Mucosa of descending colon (tissue), 3 donors: ENCODE measurements around the gene ADCY9. TPM values are rescaled to one million over a fixed set of nuclear protein-coding genes. Genes with fewer than 3 reads are reported as not detected.
"Not testable (repeated sequence)": the region's sequence is repeated elsewhere in the genome, so short reads cannot be mapped to it uniquely, and the experiment has no call there.

Experiments used
- ATAC-seq: fragments of 200-7000 bp; cut with Tn5 transposase; one replicate; pipeline ENCODE4 v1.9.1; 2020; ENCODE audit warnings: mild to moderate bottlenecking, moderate library complexity
- DNase-seq, 3 donors: peaks; one replicate each; pipeline ENCODE4 v3.0.0-alpha.2; 2020
- H3K36me3 ChIP-seq: fragments of 200-600 bp; one replicate; pipeline ENCODE4 v1.8.0; 2021; ENCODE audit warnings: low read depth, mild to moderate bottlenecking
- H3K4me1 ChIP-seq: fragments of 200-600 bp; one replicate; pipeline ENCODE4 v1.8.0; 2021; ENCODE audit warnings: low read depth, mild to moderate bottlenecking
- H3K4me3 ChIP-seq: fragments of 200-600 bp; one replicate; pipeline ENCODE4 v1.8.0; 2021; ENCODE audit warnings: mild to moderate bottlenecking
- H3K9me3 ChIP-seq: fragments of 200-600 bp; one replicate; pipeline ENCODE4 v1.8.0; 2021; ENCODE audit warnings: mild to moderate bottlenecking
- intact Hi-C, 2 donors: fragments of 100-400 bp; cut with DNase I in 1 of 2; cut with micrococcal nuclease in 1 of 2; formaldehyde crosslinking; loops; one replicate each; pipeline versions ENCODE4 v1.11.0 to v1.11.1; 2022; cut with DNase I, micrococcal nuclease
- total RNA-seq, 3 donors: library from RNA; stranded (reverse); fragmentation: NEBNext Ultra II Directional in 2 of 3; extraction: Animal tissue kit (Norgen Biotek cat#: 25700) in 2 of 3; gene quantifications; one replicate each; pipeline versions ENCODE4 v1.2.1 to v1.2.4, GENCODE V29; 2021 to 2023
- TF ChIP-seq, protein P1 (sequence below): fragments of 200-600 bp; IDR thresholded peaks from one replicate; pipeline ENCODE4 v1.8.0; 2022; ENCODE audit warnings: antibody characterized with exemption, mild to moderate bottlenecking
- donor health status: DM: no; HTN: no; CAD: no; lungs with moderate emphysema.
- donor health status: DM: no; HTN: no; CAD: no.
- donor health status: DM: no; HTN: yes; CAD: no.

Gene ADCY9
- total RNA-seq, 3 donors from 2014 or later = 30.0 to 50.8 (median 41.8) TPM

DNA sequence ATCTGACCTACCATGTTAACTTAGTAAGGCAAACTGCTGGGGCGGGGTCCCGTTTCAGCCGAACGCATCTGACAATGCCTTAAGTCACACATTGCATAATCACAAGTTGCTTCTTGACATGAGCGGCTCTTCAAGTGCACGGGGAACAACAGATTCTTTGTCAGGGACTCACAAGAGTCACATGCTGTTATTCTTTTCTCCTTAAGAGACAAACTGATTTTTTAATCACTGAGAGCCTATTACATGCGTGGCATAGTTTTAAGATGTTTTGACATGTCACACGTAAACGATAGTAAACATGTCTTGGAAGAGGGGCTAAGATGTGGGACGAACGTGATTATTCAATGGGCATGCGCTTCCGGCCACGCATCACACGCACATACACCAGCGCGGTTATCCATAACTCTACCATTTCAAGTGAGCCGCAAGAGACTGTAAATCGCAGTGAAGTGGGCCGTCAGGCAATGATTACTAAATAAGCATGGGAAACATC is 63.4 kb downstream of the ADCY9 start:
- DNase-seq (peak in 1 of 3 donors; percentile 46), ATAC-seq (peak; percentile 50)
- Histone ChIP-seq H3K4me1 (peaks cover 19% of the 10 kb centered on the region), H3K36me3 (no peaks in the 10 kb centered on the region), H3K4me3 (no peak overlapping the region), H3K9me3 (no peaks in the 10 kb centered on the region)
- intact Hi-C loops = no loop called here
- TF ChIP-seq, protein P1, sequence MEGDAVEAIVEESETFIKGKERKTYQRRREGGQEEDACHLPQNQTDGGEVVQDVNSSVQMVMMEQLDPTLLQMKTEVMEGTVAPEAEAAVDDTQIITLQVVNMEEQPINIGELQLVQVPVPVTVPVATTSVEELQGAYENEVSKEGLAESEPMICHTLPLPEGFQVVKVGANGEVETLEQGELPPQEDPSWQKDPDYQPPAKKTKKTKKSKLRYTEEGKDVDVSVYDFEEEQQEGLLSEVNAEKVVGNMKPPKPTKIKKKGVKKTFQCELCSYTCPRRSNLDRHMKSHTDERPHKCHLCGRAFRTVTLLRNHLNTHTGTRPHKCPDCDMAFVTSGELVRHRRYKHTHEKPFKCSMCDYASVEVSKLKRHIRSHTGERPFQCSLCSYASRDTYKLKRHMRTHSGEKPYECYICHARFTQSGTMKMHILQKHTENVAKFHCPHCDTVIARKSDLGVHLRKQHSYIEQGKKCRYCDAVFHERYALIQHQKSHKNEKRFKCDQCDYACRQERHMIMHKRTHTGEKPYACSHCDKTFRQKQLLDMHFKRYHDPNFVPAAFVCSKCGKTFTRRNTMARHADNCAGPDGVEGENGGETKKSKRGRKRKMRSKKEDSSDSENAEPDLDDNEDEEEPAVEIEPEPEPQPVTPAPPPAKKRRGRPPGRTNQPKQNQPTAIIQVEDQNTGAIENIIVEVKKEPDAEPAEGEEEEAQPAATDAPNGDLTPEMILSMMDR = no peak

DNA sequence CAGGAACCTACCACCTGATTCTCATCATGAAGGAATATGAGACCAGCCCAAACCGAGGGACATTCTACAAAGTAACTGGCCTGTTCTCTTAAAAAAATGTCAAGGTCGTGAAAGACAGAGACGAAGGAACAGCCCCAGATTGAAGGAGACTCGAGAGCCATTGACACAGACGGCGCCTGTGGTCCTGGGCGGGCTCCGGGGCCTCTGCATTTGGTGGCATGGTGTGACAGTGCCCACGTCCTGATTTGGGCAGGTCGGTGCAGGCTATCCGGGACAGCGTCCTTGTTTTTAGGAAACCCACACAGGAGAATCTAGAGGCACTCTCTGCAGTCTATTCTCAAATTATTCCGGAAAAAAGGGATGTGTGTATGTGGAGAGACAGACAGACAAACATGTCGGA is 64.1 kb downstream of the ADCY9 start:
- intact Hi-C loops = no loop called here
- no peaks in the 10 kb centered on the region for H3K9me3 ChIP-seq
- no peak overlapping the region for H3K4me3 ChIP-seq
- no peak for DNase-seq
- no peaks in the 10 kb centered on the region for H3K36me3 ChIP-seq
- H3K4me1 ChIP-seq = peaks cover 19% of the 10 kb centered on the region
- TF ChIP-seq, protein P1 = no peak
- ATAC-seq = no peak

DNA sequence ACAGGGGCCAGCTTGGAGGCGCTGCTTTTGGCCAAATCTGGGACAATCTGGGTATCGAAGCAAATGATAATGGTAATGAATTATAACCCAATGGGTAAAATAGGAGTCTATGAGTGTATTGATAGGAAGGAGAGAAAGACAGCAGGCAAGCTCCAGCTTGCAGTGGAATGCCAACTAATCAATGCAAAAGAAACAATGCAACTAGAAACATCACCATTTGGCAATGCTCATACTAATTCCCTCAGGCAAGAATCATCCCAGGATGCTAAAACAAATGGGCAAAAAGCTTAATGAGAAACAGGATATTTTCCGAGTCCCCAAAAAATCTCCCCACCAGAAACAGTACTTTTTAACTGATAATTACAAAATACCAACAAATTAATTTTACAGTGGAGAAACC is 64.7 kb downstream of the ADCY9 start:
- Histone ChIP-seq H3K36me3 (no peaks in the 10 kb centered on the region), H3K9me3 (no peaks in the 10 kb centered on the region), H3K4me1 (peaks cover 17% of the 10 kb centered on the region), H3K4me3 (no peak overlapping the region)
- no peak for DNase-seq
- TF ChIP-seq, protein P1 = no peak
- intact Hi-C loops = no loop called here
- ATAC-seq = no peak

DNA sequence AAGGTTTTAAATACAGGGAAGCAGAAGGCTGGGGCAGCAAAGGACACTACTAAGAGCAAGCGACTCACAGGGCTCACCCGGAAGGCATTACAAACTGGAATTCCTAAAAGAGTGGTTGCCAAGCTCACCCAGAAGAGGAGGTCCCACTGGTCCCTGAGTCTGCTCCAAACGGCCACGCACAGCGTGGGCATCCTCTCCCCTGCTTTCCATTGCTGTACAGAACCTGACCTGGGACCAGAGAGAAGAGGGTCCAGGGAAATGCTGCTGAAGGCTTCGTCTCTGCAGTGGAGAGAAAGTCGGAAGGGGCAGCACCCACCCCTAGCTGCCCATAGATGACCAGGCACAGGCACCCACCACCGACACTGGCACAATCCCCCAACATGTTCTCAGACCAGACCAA is 67.2 kb downstream of the ADCY9 start:
- ATAC-seq (no peak), DNase-seq (no peak)
- intact Hi-C loops = no loop called here
- Histone ChIP-seq H3K36me3 (no peaks in the 10 kb centered on the region), H3K4me3 (no peak overlapping the region), H3K4me1 (peaks cover 19% of the 10 kb centered on the region), H3K9me3 (no peaks in the 10 kb centered on the region)
- TF ChIP-seq, protein P1 = no peak

DNA sequence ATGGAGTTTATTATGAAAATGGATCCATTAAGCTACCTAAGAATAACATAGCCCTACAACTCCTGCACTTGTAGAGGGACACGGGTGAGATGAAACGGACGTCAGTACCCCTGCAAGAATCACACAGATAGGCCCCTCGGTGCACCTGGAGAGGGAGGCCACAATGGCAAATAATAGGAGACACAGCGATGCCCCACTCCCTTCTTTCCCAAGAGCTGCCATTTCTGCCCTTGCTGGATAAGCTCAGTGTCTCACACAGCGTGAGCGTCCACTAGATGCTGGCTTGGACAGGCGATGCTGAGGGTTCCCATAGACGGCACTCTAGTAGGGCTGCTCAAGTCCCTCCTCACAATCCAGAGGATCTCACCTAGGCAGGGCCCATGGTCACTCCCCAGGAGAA is 67.8 kb downstream of the ADCY9 start:
- TF ChIP-seq, protein P1 = no peak
- no peaks in the 10 kb centered on the region for H3K9me3 ChIP-seq
- no peak for ATAC-seq
- H3K4me3 ChIP-seq = no peak overlapping the region
- H3K36me3 ChIP-seq = no peaks in the 10 kb centered on the region
- intact Hi-C loops = no loop called here
- peaks cover 14% of the 10 kb centered on the region for H3K4me1 ChIP-seq
- DNase-seq = no peak

DNA sequence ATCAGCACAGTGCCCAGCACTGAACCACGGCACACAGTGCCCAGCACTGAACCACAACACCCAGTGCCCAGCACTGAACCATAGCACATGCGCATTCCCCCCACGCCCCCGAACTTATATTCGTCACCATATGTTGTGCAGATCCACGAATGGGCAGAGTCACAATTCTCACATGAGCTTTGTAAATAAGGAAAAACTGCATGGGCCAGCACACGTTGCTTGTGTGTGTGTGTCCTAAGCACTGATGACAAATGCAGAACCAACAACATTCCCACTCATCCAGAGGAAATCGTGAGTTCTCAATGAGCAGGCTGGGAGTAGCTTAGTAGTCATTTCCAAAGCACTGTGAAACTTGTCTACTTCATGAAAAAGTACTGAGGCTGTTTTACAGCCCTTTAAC is 70.0 kb downstream of the ADCY9 start:
- intact Hi-C loops = no loop called here
- ATAC-seq (no peak), DNase-seq (no peak)
- Histone ChIP-seq H3K4me3 (no peak overlapping the region), H3K36me3 (no peaks in the 10 kb centered on the region), H3K4me1 (peaks cover 6% of the 10 kb centered on the region), H3K9me3 (no peaks in the 10 kb centered on the region)
- TF ChIP-seq, protein P1 = no peak

DNA sequence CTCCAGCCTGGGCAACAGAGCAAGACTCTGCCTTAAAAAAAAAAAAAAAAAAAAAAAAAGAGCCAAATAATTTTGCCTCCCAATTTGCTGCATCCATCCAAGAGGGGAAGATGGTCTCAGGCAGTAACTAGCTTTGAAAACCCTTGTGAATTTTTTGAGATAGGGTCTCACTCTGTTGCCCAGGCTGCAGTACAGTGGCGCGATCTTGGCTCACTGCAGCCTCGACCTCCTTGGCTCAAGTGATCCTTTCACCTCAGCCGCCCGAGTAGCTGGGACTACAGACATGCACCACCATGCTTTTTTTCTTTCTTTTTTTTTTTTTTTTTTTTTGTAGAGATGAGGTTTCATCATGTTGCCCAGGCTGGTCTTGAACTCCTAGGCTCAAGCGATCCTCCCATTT is 70.7 kb downstream of the ADCY9 start:
- DNase-seq, H3K4me3 ChIP-seq, H3K36me3 ChIP-seq, intact Hi-C loops, H3K9me3 ChIP-seq, H3K4me1 ChIP-seq, ATAC-seq: not testable (repeated sequence)
